ENCODE results near the gene ANO9.

Gene ANO9

GRCh38 chr11:369336-370018 lies 72.3 kb downstream of the ANO9 start, which contains the start of gene B4GALNT4:
Gene B4GALNT4, plus strand, starts transcription at chr11:369499. Its CDS starts 305 bp downstream, at chr11:369804.
- DNase-seq (ENCODE audit: low spot score) = no peak

GRCh38 chr11:368414-369335 lies 73.1 kb downstream of the ANO9 start:
- DNase-seq (ENCODE audit: low spot score) = no peak

- no peak for DNase-seq (ENCODE audit: low spot score)
Measured at GRCh38 chr11:367956-368413, 73.8 kb downstream of the ANO9 start.
